CD4-positive, alpha-beta memory T cell (primary cell): Measurements from ENCODE around the gene SYCP2L. TPM values are rescaled to one million over a fixed set of nuclear protein-coding genes. Genes with fewer than 3 reads are reported as not detected.
"Not testable (repeated sequence)": the region's sequence is repeated elsewhere in the genome, so short reads cannot be mapped to it uniquely, and the experiment has no call there.

Source experiments
- CTCF ChIA-PET: fragments of 350-600 bp; sonication (Branson Sonifier 250); formaldehyde crosslinking; loops from one replicate; lab custom pipeline; 2021; ENCODE audit warnings: inconsistent platforms; ENCODE audit not compliant: partially characterized antibody; lab: Charles Lee
- POLR2A ChIA-PET: fragments of 350-600 bp; sonication (Branson Sonifier 250); formaldehyde crosslinking; loops from one replicate; lab custom pipeline; 2021; ENCODE audit not compliant: partially characterized antibody; lab: Charles Lee
- DNase-seq, 5 donors: peaks; one replicate each; pipeline versions ENCODE4 v3.0.0 to v3.0.0-alpha.2; 2020 to 2022; ENCODE audit warnings: mixed read lengths in 1 of 5
- H3K27ac ChIP-seq: one replicate; pipeline ENCODE4 v1.7.0; 2013; ENCODE audit warnings: low read depth, low read length
- H3K27me3 ChIP-seq: 2 replicates; pipeline ENCODE4 v1.7.0; 2013; ENCODE audit warnings: mild to moderate bottlenecking, low read length, moderate library complexity; ENCODE audit not compliant: insufficient read depth
- H3K36me3 ChIP-seq: 2 replicates; pipeline ENCODE4 v1.7.0; 2013; ENCODE audit warnings: mild to moderate bottlenecking, low read length, moderate library complexity; ENCODE audit not compliant: insufficient read depth
- H3K4me1 ChIP-seq: 2 replicates; pipeline ENCODE4 v1.7.0; 2013; ENCODE audit warnings: mild to moderate bottlenecking, low read length, moderate library complexity; ENCODE audit not compliant: insufficient read depth
- H3K4me3 ChIP-seq, 2 donors: one replicate each; pipeline ENCODE4 v1.7.0; 2013; ENCODE audit warnings: low read length in 2 of 2, mild to moderate bottlenecking in 1 of 2
- H3K9me3 ChIP-seq, 2 donors: one replicate each; pipeline ENCODE4 v1.7.0; 2013; ENCODE audit warnings: low read length in 2 of 2, control low read depth in 1 of 2; ENCODE audit not compliant: control insufficient read depth in 1 of 2
- H3K27ac Mint-ChIP-seq, 7 donors: one replicate each; pipeline ENCODE4 v1.8.0; 2020 to 2021; ENCODE audit warnings: mixed read lengths in 7 of 7, mild to moderate bottlenecking in 6 of 7, inconsistent platforms in 3 of 7, moderate library complexity in 3 of 7
- H3K27me3 Mint-ChIP-seq, 2 donors: one replicate each; pipeline ENCODE4 v1.8.0; 2020 to 2021; ENCODE audit warnings: mixed read lengths in 2 of 2
- H3K36me3 Mint-ChIP-seq, 2 donors: one replicate each; pipeline ENCODE4 v1.8.0; 2020 to 2021; ENCODE audit warnings: mixed read lengths in 2 of 2, inconsistent platforms in 1 of 2, mild to moderate bottlenecking in 1 of 2
- H3K4me1 Mint-ChIP-seq, 4 donors: one replicate each; pipeline ENCODE4 v1.8.0; 2020 to 2021; ENCODE audit warnings: mixed read lengths in 4 of 4, mild to moderate bottlenecking in 1 of 4
- H3K4me3 Mint-ChIP-seq, 8 donors: one replicate each; pipeline ENCODE4 v1.8.0; 2020 to 2021; ENCODE audit warnings: mixed read lengths in 8 of 8, mild to moderate bottlenecking in 7 of 8, moderate library complexity in 6 of 8, inconsistent platforms in 3 of 8
- H3K9me3 Mint-ChIP-seq, 8 donors: one replicate each; pipeline ENCODE4 v1.8.0; 2020 to 2021; ENCODE audit warnings: mixed read lengths in 8 of 8, mild to moderate bottlenecking in 5 of 8, inconsistent platforms in 3 of 8, moderate library complexity in 1 of 8
- intact Hi-C: fragments of 100-400 bp; cut with micrococcal nuclease; formaldehyde crosslinking; loops from one replicate; pipeline ENCODE4 v1.15.1; 2023
- polyA plus RNA-seq, 2 donors: library from polyadenylated mRNA; unstranded; fragments of 300-500 nt; fragmentation: Illumina TruSeq; gene quantifications; one replicate each; pipeline ENCODE4 v1.2.3, GENCODE V29; 2021
- total RNA-seq, 2 experiments: library from RNA; stranded (reverse); gene quantifications; one replicate each; pipeline ENCODE4 v1.2.3, GENCODE V29; 2021

SYCP2L gene
- total and polyA plus RNA-seq, 4 experiments from 2014 or later: not detected

DNA sequence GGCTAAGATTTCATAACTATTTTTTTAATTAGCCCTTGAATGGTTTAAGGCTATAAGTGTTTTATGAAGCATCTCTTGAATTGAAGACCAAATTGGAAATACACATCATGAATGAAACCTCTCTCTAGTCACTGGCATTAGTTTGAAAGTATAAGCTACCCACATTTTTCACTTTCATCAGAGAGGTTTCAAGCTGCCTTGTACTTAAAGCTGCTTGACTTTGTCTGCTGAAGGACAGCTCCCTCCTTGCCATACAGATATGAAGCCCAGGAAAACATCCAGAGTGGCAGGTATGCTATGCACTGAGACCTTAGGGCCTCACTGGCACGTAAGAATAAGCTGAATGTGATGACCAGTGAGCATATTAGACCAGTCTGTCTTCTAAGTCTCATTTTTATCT, 94.6 kb downstream of the SYCP2L start:
- Histone ChIP-seq H3K4me1 (no peaks in the 10 kb centered on the region), H3K27me3 (no peaks in the 10 kb centered on the region), H3K4me3 (no peak overlapping the region), H3K27ac (no peak overlapping the region), H3K9me3 (no peaks in the 10 kb centered on the region), H3K36me3 (no peaks in the 10 kb centered on the region)
- Mint-ChIP-seq H3K27ac (no peak overlapping the region), H3K36me3 (no peaks in the 10 kb centered on the region), H3K27me3 (peaks cover 1 to 6% of the 10 kb centered on the region in 2 donors), H3K9me3 (peaks cover 0 to 5% (median 0%) of the 10 kb centered on the region in 8 donors), H3K4me1 (no peaks in the 10 kb centered on the region), H3K4me3 (no peak overlapping the region)
- intact Hi-C loops: no loop called here
- no peak for DNase-seq
- ChIA-PET POLR2A (no interaction called here), CTCF (no interaction called here)

DNA sequence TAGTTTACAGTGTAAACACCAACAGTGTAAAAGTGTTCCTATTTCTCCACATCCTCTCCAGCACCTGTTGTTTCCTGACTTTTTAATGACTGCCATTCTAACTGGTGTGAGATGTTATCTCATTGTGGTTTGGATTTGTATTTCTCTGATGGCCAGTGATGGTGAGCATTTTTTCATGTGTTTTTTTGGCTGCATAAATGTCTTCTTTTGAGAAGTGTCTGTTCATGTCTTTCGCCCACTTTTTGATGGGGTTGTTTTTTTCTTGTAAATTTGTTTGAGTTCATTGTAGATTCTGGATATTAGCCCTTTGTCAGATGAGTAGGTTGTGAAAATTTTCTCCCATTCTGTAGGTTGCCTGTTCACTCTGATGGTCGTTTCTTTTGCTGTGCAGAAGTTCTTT, 98.1 kb downstream of the SYCP2L start:
- H3K36me3 ChIP-seq, H3K4me3 Mint-ChIP-seq, H3K4me1 Mint-ChIP-seq, H3K27ac Mint-ChIP-seq, H3K4me1 ChIP-seq, H3K9me3 Mint-ChIP-seq, H3K27me3 ChIP-seq, H3K27me3 Mint-ChIP-seq, H3K9me3 ChIP-seq, CTCF ChIA-PET, POLR2A ChIA-PET, H3K36me3 Mint-ChIP-seq, H3K4me3 ChIP-seq, DNase-seq, intact Hi-C loops, H3K27ac ChIP-seq: not testable (repeated sequence)

DNA sequence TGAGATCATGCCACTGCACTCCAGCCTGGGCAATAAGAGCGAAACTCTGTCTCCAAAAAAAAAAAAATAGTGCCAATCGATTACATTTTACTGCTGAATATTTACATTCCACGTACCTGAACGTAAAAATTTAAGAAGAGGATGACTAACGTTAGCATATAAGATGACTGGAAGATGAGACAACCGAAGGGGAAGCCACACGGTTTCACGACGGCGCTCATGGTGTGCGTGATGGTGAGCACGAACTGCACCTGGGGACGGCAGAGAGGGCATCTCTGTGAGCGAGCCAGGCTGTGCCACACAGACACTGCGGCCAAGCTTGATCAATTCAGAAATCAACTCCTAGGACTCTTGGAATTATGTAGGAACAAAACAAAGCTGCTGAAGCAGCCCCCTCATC, 102.7 kb downstream of the SYCP2L start:
- H3K27me3 ChIP-seq: no peaks in the 10 kb centered on the region
- peaks cover 0 to 2% (median 0%) of the 10 kb centered on the region in 8 donors for H3K9me3 Mint-ChIP-seq
- CTCF ChIA-PET: no interaction called here
- no peak overlapping the region for H3K4me3 Mint-ChIP-seq
- no peaks in the 10 kb centered on the region for H3K9me3 ChIP-seq
- no peak overlapping the region for H3K27ac Mint-ChIP-seq
- POLR2A ChIA-PET: no interaction called here
- H3K36me3 ChIP-seq: no peaks in the 10 kb centered on the region
- H3K27me3 Mint-ChIP-seq: peaks cover 4 to 6% of the 10 kb centered on the region in 2 donors
- H3K4me1 ChIP-seq: no peaks in the 10 kb centered on the region
- no peak overlapping the region for H3K27ac ChIP-seq
- no peaks in the 10 kb centered on the region for H3K4me1 Mint-ChIP-seq
- intact Hi-C loops: no loop called here
- no peaks in the 10 kb centered on the region for H3K36me3 Mint-ChIP-seq
- H3K4me3 ChIP-seq: no peak overlapping the region
- no peak for DNase-seq

DNA sequence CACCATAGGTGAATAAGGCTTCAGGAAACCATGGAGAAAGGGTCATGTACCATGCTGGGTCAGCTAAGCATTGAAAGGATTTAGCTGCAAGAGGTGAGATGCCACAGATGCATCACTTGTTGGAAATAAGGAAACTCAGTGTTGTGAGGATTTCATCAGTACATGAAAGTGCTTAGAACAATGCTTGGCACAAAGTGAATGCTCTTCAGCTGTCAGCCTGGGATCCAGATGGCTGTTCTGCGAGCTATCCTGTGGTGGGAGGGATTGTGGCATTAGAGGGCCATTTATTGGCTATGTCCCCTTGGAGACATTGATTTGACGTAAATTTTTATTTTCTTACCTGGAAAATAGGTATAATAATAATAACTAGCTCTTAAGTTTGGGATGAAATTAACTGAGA, 104.3 kb downstream of the SYCP2L start:
- no peak for DNase-seq
- no peaks in the 10 kb centered on the region for H3K9me3 ChIP-seq
- H3K36me3 ChIP-seq: no peaks in the 10 kb centered on the region
- H3K4me3 ChIP-seq: no peak overlapping the region
- Mint-ChIP-seq H3K27me3 (peaks cover 4 to 6% of the 10 kb centered on the region in 2 donors), H3K27ac (no peak overlapping the region), H3K4me3 (no peak overlapping the region), H3K36me3 (no peaks in the 10 kb centered on the region), H3K9me3 (no peaks in the 10 kb centered on the region), H3K4me1 (no peaks in the 10 kb centered on the region)
- H3K27me3 ChIP-seq: no peaks in the 10 kb centered on the region
- no peak overlapping the region for H3K27ac ChIP-seq
- CTCF ChIA-PET: no interaction called here
- intact Hi-C loops: no loop called here
- H3K4me1 ChIP-seq: no peaks in the 10 kb centered on the region
- POLR2A ChIA-PET: no interaction called here

DNA sequence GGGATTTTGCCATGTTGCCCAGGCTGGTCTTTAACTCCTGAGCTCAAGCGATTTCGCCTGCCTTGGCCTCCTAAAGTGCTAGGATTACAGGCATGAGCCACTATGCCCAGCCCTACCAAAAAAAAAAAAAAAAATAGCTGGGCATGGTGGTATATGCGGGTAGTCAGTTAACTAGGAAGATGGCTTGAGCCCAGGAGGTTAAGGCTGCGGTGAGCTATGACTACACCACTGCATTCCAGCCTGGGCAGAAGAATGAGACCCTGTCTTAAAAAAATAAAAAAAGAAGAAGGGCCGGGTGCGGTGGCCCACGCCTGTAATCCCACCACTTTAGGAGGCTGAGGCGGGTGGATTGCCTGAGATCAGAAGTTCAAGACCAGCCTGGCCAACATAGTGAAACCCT, 107.0 kb downstream of the SYCP2L start:
- no peak overlapping the region for H3K27ac Mint-ChIP-seq
- no peak overlapping the region for H3K27ac ChIP-seq
- POLR2A ChIA-PET: no interaction called here
- CTCF ChIA-PET: no interaction called here
- no peak for DNase-seq
- no peaks in the 10 kb centered on the region for H3K36me3 Mint-ChIP-seq
- H3K4me3 ChIP-seq: no peak overlapping the region
- no peaks in the 10 kb centered on the region for H3K36me3 ChIP-seq
- H3K4me3 Mint-ChIP-seq: no peak overlapping the region
- peaks cover 2 to 4% of the 10 kb centered on the region in 2 donors for H3K27me3 Mint-ChIP-seq
- H3K4me1 Mint-ChIP-seq: no peaks in the 10 kb centered on the region
- no peaks in the 10 kb centered on the region for H3K27me3 ChIP-seq
- no peaks in the 10 kb centered on the region for H3K9me3 ChIP-seq
- no peaks in the 10 kb centered on the region for H3K9me3 Mint-ChIP-seq
- intact Hi-C loops: no loop called here
- H3K4me1 ChIP-seq: no peaks in the 10 kb centered on the region

DNA sequence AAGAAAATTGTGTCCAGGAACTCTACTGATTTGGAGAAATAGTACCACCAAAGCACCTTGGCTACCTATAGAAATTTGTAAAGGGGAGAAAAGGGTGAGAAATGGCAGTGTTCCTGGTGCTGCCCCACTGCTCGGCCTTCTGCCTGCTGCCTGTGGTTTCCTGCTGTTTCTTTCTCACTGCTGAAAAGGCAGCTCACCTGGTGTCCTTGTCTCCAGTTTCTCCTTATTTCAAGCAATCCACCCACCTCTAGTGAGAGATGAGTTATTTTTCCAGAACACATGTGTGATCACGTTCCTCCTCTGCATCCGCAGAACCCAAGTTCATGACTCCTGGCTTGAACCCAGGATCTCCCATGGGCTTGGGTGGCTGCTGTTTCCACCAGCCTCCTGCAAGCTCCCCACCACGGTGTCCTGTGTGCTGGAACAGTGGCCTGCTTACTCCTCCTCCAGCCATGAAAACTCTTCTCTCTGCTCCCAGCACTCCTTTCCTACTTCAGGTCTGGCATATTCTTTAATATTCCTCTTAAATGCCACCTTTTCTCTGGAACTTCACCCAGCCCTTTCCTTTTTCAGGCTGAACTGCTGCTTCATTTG, 108.4 kb downstream of the SYCP2L start:
- no peaks in the 10 kb centered on the region for H3K27me3 ChIP-seq
- H3K9me3 Mint-ChIP-seq: no peaks in the 10 kb centered on the region
- H3K4me1 ChIP-seq: no peaks in the 10 kb centered on the region
- no peak overlapping the region for H3K27ac ChIP-seq
- no peaks in the 10 kb centered on the region for H3K4me1 Mint-ChIP-seq
- ChIA-PET POLR2A (no interaction called here), CTCF (no interaction called here)
- intact Hi-C loops: no loop called here
- H3K9me3 ChIP-seq: no peaks in the 10 kb centered on the region
- H3K36me3 Mint-ChIP-seq: no peaks in the 10 kb centered on the region
- no peak overlapping the region for H3K27ac Mint-ChIP-seq
- H3K4me3 ChIP-seq: no peak overlapping the region
- H3K36me3 ChIP-seq: no peaks in the 10 kb centered on the region
- no peak for DNase-seq
- H3K4me3 Mint-ChIP-seq: no peak overlapping the region
- peaks cover 2 to 4% of the 10 kb centered on the region in 2 donors for H3K27me3 Mint-ChIP-seq

DNA sequence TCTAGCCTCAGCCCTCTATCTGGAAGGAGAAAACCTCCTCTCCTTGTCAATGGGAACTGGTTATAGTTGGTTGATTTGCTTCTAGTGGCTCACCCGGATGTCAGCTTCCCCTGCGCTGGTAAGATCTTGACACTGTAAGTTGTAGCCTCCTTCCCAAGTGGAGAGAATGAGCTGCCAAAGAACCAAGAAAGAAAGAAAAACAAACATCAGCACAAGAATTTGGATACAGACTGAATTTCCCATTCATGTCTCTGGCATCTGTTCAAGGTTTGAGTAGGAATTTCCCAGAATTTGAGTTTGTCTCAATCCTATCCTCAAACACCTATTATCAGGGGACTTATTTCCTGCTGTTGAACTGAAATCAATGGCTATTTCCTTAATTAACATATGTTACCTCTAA, 113.1 kb downstream of the SYCP2L start:
- H3K27ac Mint-ChIP-seq: no peak overlapping the region
- peaks cover 3 to 5% of the 10 kb centered on the region in 2 donors for H3K27me3 Mint-ChIP-seq
- no peaks in the 10 kb centered on the region for H3K4me1 Mint-ChIP-seq
- Histone ChIP-seq H3K4me1 (no peaks in the 10 kb centered on the region), H3K4me3 (no peak overlapping the region), H3K9me3 (no peaks in the 10 kb centered on the region), H3K36me3 (no peaks in the 10 kb centered on the region), H3K27me3 (no peaks in the 10 kb centered on the region), H3K27ac (no peak overlapping the region)
- H3K9me3 Mint-ChIP-seq: no peaks in the 10 kb centered on the region
- intact Hi-C loops: no loop called here
- CTCF ChIA-PET: no interaction called here
- H3K36me3 Mint-ChIP-seq: no peaks in the 10 kb centered on the region
- POLR2A ChIA-PET: no interaction called here
- no peak overlapping the region for H3K4me3 Mint-ChIP-seq
- no peak for DNase-seq

DNA sequence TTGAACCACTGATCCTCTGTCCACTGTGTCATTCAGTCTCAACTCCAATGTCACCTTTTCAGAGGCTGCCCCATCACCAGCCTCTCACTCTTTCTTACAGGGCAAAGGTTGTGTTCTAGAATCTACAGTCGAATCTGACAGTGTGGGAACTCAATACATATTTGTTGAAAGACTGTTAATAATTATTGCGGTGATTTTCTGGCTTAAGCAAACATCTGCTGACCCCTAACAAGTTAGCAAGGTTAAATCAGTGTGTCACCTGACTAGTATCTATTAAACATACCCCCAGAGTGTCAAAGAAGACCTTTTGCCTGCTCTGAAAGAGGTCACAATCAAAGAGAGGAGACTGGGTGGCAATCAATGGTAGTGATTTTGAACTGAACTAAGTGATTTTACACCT, 115.3 kb downstream of the SYCP2L start:
- Mint-ChIP-seq H3K27ac (no peak overlapping the region), H3K9me3 (no peaks in the 10 kb centered on the region), H3K36me3 (no peaks in the 10 kb centered on the region), H3K4me3 (no peak overlapping the region), H3K27me3 (peaks cover 5 to 11% of the 10 kb centered on the region in 2 donors), H3K4me1 (no peaks in the 10 kb centered on the region)
- Histone ChIP-seq H3K9me3 (no peaks in the 10 kb centered on the region), H3K27me3 (no peaks in the 10 kb centered on the region), H3K4me3 (no peak overlapping the region), H3K4me1 (no peaks in the 10 kb centered on the region), H3K36me3 (no peaks in the 10 kb centered on the region), H3K27ac (no peak overlapping the region)
- no peak for DNase-seq
- intact Hi-C loops: no loop called here
- POLR2A ChIA-PET: no interaction called here
- CTCF ChIA-PET: no interaction called here
